H1 (cell line): ENCODE data around the gene PTGIR. TPM values are rescaled to one million over a fixed set of nuclear protein-coding genes. Genes with fewer than 3 reads are reported as not detected.

Experiments
- ATF2 ChIP-seq: IDR thresholded peaks from 2 replicates; pipeline ENCODE4 v1.6.1; 2012; ENCODE audit warnings: low read length, inconsistent platforms
- CTBP2 ChIP-seq: IDR thresholded peaks from 2 replicates; pipeline ENCODE4 v1.7.0; 2011; ENCODE audit warnings: borderline replicate concordance, mild to moderate bottlenecking, moderate library complexity, mixed read lengths, low read length; ENCODE audit not compliant: insufficient read depth, insufficient read length
- GABPA ChIP-seq: IDR thresholded peaks from 2 replicates; pipeline ENCODE4 v1.6.1; 2011; ENCODE audit warnings: mild to moderate bottlenecking, low read length, moderate library complexity, borderline replicate concordance; ENCODE audit not compliant: insufficient read depth
- MAFK ChIP-seq: IDR thresholded peaks from 2 replicates; pipeline ENCODE4 v1.6.1; 2012; ENCODE audit warnings: low read depth, mild to moderate bottlenecking, improper control_type of control experiment, low read length
- NANOG ChIP-seq: IDR thresholded peaks from 2 replicates; pipeline ENCODE4 v1.6.1; 2011; ENCODE audit warnings: low read length, low read depth, mild to moderate bottlenecking, inconsistent platforms; ENCODE audit not compliant: insufficient read depth, poor library complexity, severe bottlenecking
- RFX5 ChIP-seq: IDR thresholded peaks from 2 replicates; pipeline ENCODE4 v1.6.1; 2011; ENCODE audit warnings: low read depth, low read length, improper control_type of control experiment, borderline replicate concordance
- SIN3A ChIP-seq, 2 experiments: IDR thresholded peaks in 1 of 2; conservative IDR thresholded peaks in 1 of 2; 2 replicates each; pipeline ENCODE4 v1.6.1; 2011 to 2012; ENCODE audit warnings: low read length in 2 of 2, improper control_type of control experiment in 1 of 2, low read depth in 1 of 2, mild to moderate bottlenecking in 1 of 2
- SUZ12 ChIP-seq: fragments of 200-600 bp; sonication (generic); IDR thresholded peaks from 2 replicates; pipeline ENCODE4 v1.6.1; 2012; ENCODE audit warnings: mild to moderate bottlenecking, inconsistent platforms, low read length, moderate library complexity, mixed read lengths
- polyA plus RNA-seq, 7 experiments: library from polyadenylated mRNA; depleted of rRNA in 3 of 7; stranded (reverse) in 5 of 7; unstranded in 2 of 7; fragments of >200 nt in 5 of 7; fragments of 200-250 nt in 2 of 7; gene quantifications; 1 replicate in 5 of 7; 2 replicates in 1 of 7; 4 replicates in 1 of 7; pipeline versions ENCODE4 v1.2.1 to v1.2.3, GENCODE V29; 2011 to 2013; ENCODE audit warnings: missing spikeins in 2 of 7, mixed read lengths in 2 of 7
- total RNA-seq: library from RNA; stranded (reverse); fragmentation: NEBNext Ultra II Directional; extraction: Animal tissue kit (Norgen Biotek cat#: 25700); gene quantifications from 2 replicates; pipeline ENCODE4 v1.2.1, GENCODE V29; 2021
- TF ChIP-seq, protein P1 (sequence below): fragments of 300-600 bp; sonication (generic); IDR thresholded peaks from 2 replicates; pipeline ENCODE4 v1.7.1; 2012; ENCODE audit warnings: low read length, moderate library complexity, mild to moderate bottlenecking, inconsistent platforms; ENCODE audit not compliant: insufficient replicate concordance

The PTGIR gene
- total and polyA plus RNA-seq, 2 of the 8 experiments (the other 6 are each of a cell fraction or from before 2014, with no cell fraction given) = 0.15 TPM; not detected in 1

GRCh38 chr19:46605356-46605821 is 19.5 kb downstream of the PTGIR start (continued):
- TF ChIP-seq, protein P1, sequence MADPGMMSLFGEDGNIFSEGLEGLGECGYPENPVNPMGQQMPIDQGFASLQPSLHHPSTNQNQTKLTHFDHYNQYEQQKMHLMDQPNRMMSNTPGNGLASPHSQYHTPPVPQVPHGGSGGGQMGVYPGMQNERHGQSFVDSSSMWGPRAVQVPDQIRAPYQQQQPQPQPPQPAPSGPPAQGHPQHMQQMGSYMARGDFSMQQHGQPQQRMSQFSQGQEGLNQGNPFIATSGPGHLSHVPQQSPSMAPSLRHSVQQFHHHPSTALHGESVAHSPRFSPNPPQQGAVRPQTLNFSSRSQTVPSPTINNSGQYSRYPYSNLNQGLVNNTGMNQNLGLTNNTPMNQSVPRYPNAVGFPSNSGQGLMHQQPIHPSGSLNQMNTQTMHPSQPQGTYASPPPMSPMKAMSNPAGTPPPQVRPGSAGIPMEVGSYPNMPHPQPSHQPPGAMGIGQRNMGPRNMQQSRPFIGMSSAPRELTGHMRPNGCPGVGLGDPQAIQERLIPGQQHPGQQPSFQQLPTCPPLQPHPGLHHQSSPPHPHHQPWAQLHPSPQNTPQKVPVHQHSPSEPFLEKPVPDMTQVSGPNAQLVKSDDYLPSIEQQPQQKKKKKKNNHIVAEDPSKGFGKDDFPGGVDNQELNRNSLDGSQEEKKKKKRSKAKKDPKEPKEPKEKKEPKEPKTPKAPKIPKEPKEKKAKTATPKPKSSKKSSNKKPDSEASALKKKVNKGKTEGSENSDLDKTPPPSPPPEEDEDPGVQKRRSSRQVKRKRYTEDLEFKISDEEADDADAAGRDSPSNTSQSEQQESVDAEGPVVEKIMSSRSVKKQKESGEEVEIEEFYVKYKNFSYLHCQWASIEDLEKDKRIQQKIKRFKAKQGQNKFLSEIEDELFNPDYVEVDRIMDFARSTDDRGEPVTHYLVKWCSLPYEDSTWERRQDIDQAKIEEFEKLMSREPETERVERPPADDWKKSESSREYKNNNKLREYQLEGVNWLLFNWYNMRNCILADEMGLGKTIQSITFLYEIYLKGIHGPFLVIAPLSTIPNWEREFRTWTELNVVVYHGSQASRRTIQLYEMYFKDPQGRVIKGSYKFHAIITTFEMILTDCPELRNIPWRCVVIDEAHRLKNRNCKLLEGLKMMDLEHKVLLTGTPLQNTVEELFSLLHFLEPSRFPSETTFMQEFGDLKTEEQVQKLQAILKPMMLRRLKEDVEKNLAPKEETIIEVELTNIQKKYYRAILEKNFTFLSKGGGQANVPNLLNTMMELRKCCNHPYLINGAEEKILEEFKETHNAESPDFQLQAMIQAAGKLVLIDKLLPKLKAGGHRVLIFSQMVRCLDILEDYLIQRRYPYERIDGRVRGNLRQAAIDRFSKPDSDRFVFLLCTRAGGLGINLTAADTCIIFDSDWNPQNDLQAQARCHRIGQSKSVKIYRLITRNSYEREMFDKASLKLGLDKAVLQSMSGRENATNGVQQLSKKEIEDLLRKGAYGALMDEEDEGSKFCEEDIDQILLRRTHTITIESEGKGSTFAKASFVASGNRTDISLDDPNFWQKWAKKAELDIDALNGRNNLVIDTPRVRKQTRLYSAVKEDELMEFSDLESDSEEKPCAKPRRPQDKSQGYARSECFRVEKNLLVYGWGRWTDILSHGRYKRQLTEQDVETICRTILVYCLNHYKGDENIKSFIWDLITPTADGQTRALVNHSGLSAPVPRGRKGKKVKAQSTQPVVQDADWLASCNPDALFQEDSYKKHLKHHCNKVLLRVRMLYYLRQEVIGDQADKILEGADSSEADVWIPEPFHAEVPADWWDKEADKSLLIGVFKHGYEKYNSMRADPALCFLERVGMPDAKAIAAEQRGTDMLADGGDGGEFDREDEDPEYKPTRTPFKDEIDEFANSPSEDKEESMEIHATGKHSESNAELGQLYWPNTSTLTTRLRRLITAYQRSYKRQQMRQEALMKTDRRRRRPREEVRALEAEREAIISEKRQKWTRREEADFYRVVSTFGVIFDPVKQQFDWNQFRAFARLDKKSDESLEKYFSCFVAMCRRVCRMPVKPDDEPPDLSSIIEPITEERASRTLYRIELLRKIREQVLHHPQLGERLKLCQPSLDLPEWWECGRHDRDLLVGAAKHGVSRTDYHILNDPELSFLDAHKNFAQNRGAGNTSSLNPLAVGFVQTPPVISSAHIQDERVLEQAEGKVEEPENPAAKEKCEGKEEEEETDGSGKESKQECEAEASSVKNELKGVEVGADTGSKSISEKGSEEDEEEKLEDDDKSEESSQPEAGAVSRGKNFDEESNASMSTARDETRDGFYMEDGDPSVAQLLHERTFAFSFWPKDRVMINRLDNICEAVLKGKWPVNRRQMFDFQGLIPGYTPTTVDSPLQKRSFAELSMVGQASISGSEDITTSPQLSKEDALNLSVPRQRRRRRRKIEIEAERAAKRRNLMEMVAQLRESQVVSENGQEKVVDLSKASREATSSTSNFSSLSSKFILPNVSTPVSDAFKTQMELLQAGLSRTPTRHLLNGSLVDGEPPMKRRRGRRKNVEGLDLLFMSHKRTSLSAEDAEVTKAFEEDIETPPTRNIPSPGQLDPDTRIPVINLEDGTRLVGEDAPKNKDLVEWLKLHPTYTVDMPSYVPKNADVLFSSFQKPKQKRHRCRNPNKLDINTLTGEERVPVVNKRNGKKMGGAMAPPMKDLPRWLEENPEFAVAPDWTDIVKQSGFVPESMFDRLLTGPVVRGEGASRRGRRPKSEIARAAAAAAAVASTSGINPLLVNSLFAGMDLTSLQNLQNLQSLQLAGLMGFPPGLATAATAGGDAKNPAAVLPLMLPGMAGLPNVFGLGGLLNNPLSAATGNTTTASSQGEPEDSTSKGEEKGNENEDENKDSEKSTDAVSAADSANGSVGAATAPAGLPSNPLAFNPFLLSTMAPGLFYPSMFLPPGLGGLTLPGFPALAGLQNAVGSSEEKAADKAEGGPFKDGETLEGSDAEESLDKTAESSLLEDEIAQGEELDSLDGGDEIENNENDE = no peak
- TF ChIP-seq RFX5 (no peak), SUZ12 (no peak), MAFK (no peak), CTBP2 (no peak), GABPA (no peak), SIN3A (conservative IDR thresholded peaks at IDR 0.05 in 1 of 2, IDR thresholded peaks at IDR 0.05 in 1 of 2; ENCODE audit: low read depth in 1 of 2, low read length in 2 of 2) (no peak), ATF2 (no peak), NANOG (no peak)
